Progenitor cell of endocrine pancreas (in vitro differentiated cells): ENCODE results near the gene USP43. TPM values are rescaled to one million over a fixed set of nuclear protein-coding genes. Genes with fewer than 3 reads are reported as not detected.

Experiments
- DNase-seq: peaks from one replicate; pipeline ENCODE4 v3.0.0; 2021; ENCODE audit warnings: low spot score; ENCODE audit not compliant: unreplicated experiment
- H3K27ac Mint-ChIP-seq: 2 replicates; pipeline ENCODE4 v1.8.0; 2021; ENCODE audit warnings: mild to moderate bottlenecking, moderate library complexity, mixed read lengths
- H3K27me3 Mint-ChIP-seq: 2 replicates; pipeline ENCODE4 v1.8.0; 2021; ENCODE audit warnings: mixed read lengths
- H3K36me3 Mint-ChIP-seq: 2 replicates; pipeline ENCODE4 v1.8.0; 2022; ENCODE audit warnings: mixed read lengths; ENCODE audit not compliant: insufficient read depth
- H3K4me1 Mint-ChIP-seq: 2 replicates; pipeline ENCODE4 v1.8.0; 2021; ENCODE audit warnings: low read depth, mixed read lengths
- H3K4me3 Mint-ChIP-seq: 2 replicates; pipeline ENCODE4 v1.8.0; 2021; ENCODE audit warnings: low read depth, mild to moderate bottlenecking, moderate library complexity, mixed read lengths
- H3K9me3 Mint-ChIP-seq: 2 replicates; pipeline ENCODE4 v1.8.0; 2021; ENCODE audit warnings: low read depth, mixed read lengths
- CTCF ChIP-seq: fragments of 200-600 bp; sonication (generic); IDR thresholded peaks from one replicate; pipeline ENCODE4 v1.5.0; 2021; ENCODE audit warnings: antibody characterized with exemption, mild to moderate bottlenecking; ENCODE audit not compliant: unreplicated experiment
- total RNA-seq: library from RNA; stranded (reverse); gene quantifications from 2 replicates; pipeline ENCODE4 v1.2.1, GENCODE V29; 2021

USP43 gene
- total RNA-seq, 1 donor from 2014 or later = 9.7 TPM

- peaks cover 19% of the 10 kb centered on the region for H3K27me3 Mint-ChIP-seq
- no peaks in the 10 kb centered on the region for H3K4me1 Mint-ChIP-seq
- no peak overlapping the region for H3K4me3 Mint-ChIP-seq
- H3K9me3 Mint-ChIP-seq = no peaks in the 10 kb centered on the region
- no peak overlapping the region for H3K27ac Mint-ChIP-seq
- no peak for DNase-seq
- TF ChIP-seq CTCF = no peak
- H3K36me3 Mint-ChIP-seq = no peaks in the 10 kb centered on the region
These were observed 122.2 kb downstream of the USP43 start for GRCh38 chr17:9767432-9767991.

GRCh38 chr17:9768381-9768934, 123.1 kb downstream of the USP43 start:
- Mint-ChIP-seq H3K27me3 (peaks cover 17% of the 10 kb centered on the region), H3K27ac (no peak overlapping the region), H3K36me3 (no peaks in the 10 kb centered on the region), H3K4me1 (no peaks in the 10 kb centered on the region), H3K4me3 (no peak overlapping the region), H3K9me3 (no peaks in the 10 kb centered on the region)
- DNase-seq = no peak
- TF ChIP-seq CTCF = peak; percentile 72

GRCh38 chr17:9769036-9769695, 123.8 kb downstream of the USP43 start:
- Mint-ChIP-seq H3K4me3 (no peak overlapping the region), H3K27ac (no peak overlapping the region), H3K36me3 (no peaks in the 10 kb centered on the region), H3K9me3 (no peaks in the 10 kb centered on the region), H3K4me1 (no peaks in the 10 kb centered on the region), H3K27me3 (peaks cover 11% of the 10 kb centered on the region)
- DNase-seq = no peak
- TF ChIP-seq CTCF = no peak

- H3K27me3 Mint-ChIP-seq = peaks cover 2% of the 10 kb centered on the region
- H3K4me1 Mint-ChIP-seq = no peaks in the 10 kb centered on the region
- H3K36me3 Mint-ChIP-seq = no peaks in the 10 kb centered on the region
- H3K9me3 Mint-ChIP-seq = no peaks in the 10 kb centered on the region
- DNase-seq = no peak
- TF ChIP-seq CTCF = no peak
- H3K4me3 Mint-ChIP-seq = no peak overlapping the region
- H3K27ac Mint-ChIP-seq = no peak overlapping the region
These were observed 126.1 kb downstream of the USP43 start for GRCh38 chr17:9771465-9771864.

GRCh38 chr17:9772658-9773057, 127.3 kb downstream of the USP43 start:
- Mint-ChIP-seq H3K27ac (no peak overlapping the region), H3K4me3 (no peak overlapping the region), H3K9me3 (no peaks in the 10 kb centered on the region), H3K4me1 (no peaks in the 10 kb centered on the region), H3K36me3 (no peaks in the 10 kb centered on the region), H3K27me3 (peaks cover 3% of the 10 kb centered on the region)
- TF ChIP-seq CTCF = no peak
- DNase-seq = no peak
